Suprapubic skin (tissue), 4 donors: ENCODE measurements around the gene FAM200B. TPM values are rescaled to one million over a fixed set of nuclear protein-coding genes. Genes with fewer than 3 reads are reported as not detected.

ENCODE experiments used
- DNase-seq, 2 donors: peaks; one replicate each; pipeline ENCODE4 v3.0.0-alpha.2; 2019; ENCODE audit warnings: low spot score in 2 of 2
- H3K27ac ChIP-seq: fragments of 200-600 bp; sonication (generic); one replicate; pipeline ENCODE4 v1.5.1; 2019
- H3K27me3 ChIP-seq: fragments of 200-600 bp; sonication (generic); one replicate; pipeline ENCODE4 v1.5.1; 2019
- H3K36me3 ChIP-seq: fragments of 200-600 bp; sonication (generic); one replicate; pipeline ENCODE4 v1.5.1; 2019
- H3K4me1 ChIP-seq: fragments of 200-600 bp; sonication (generic); one replicate; pipeline ENCODE4 v1.5.1; 2019
- H3K4me3 ChIP-seq: fragments of 200-600 bp; sonication (generic); one replicate; pipeline ENCODE4 v1.5.1; 2019; ENCODE audit warnings: mild to moderate bottlenecking
- H3K9me3 ChIP-seq: fragments of 200-600 bp; sonication (generic); one replicate; pipeline ENCODE4 v1.5.1; 2019
- CTCF ChIP-seq, 2 donors: fragments of 200-600 bp in 1 of 2; fragments of 450-650 bp in 1 of 2; sonication (generic) in 1 of 2; IDR thresholded peaks; one replicate each; pipeline ENCODE4 v1.5.1; 2016 to 2019; ENCODE audit warnings: antibody characterized with exemption in 2 of 2, mild to moderate bottlenecking in 1 of 2, moderate library complexity in 1 of 2
- EP300 ChIP-seq: sonication (generic); formaldehyde crosslinking; IDR thresholded peaks from one replicate; pipeline ENCODE4 v1.6.1; 2017; ENCODE audit warnings: antibody characterized with exemption
- POLR2A ChIP-seq, 2 donors: fragments of 450-650 bp; IDR thresholded peaks; one replicate each; pipeline ENCODE4 v1.6.1; 2017; ENCODE audit warnings: antibody characterized with exemption in 2 of 2, mild to moderate bottlenecking in 2 of 2, moderate library complexity in 2 of 2
- POLR2AphosphoS5 ChIP-seq, 3 donors: sonication (generic); formaldehyde crosslinking; IDR thresholded peaks; one replicate each; pipeline ENCODE4 v1.6.1; 2017; ENCODE audit warnings: antibody characterized with exemption in 3 of 3
- WGBS: methylation state at CpG from one replicate; pipeline ENCODE4 v1.1.5; 2018; 5-methylcytosine and 5-hydroxymethylcytosine counted together
- total RNA-seq, 4 donors: library from RNA; depleted of rRNA; stranded (reverse); fragments of >200 nt; gene quantifications; one replicate each; pipeline ENCODE4 v1.1.0, GENCODE V29; 2016

FAM200B gene
- total RNA-seq, 4 donors from 2014 or later = 18.6 to 39.0 (median 27.5) TPM

- TF ChIP-seq EP300 = no peak
- no peak for TF ChIP-seq CTCF (IDR thresholded peaks at IDR 0.05)
Measured at GRCh38 chr4:15658781-15659180, 22.8 kb upstream of the FAM200B start.

GRCh38 chr4:15659768-15660570 is 21.7 kb upstream of the FAM200B start:
- H3K27me3 ChIP-seq = no peaks in the 10 kb centered on the region
- no peak overlapping the region for H3K27ac ChIP-seq
- H3K36me3 ChIP-seq = no peaks in the 10 kb centered on the region
- peaks cover 10% of the 10 kb centered on the region for H3K4me1 ChIP-seq
- no peak for DNase-seq
- no peaks in the 10 kb centered on the region for H3K9me3 ChIP-seq
- no peak overlapping the region for H3K4me3 ChIP-seq
- 93% methylated on average over 5 of the region's 5 CpGs for whole genome bisulfite sequencing
- TF ChIP-seq CTCF (IDR thresholded peaks at IDR 0.05) (no peak), POLR2A (IDR thresholded peaks at IDR 0.05) (no peak), EP300 (no peak), POLR2AphosphoS5 (IDR thresholded peaks at IDR 0.05) (no peak)

More at GRCh38 chr4:15658781-15659180, 22.8 kb upstream of the FAM200B start:
- DNase-seq = no peak
- no peak overlapping the region for H3K4me3 ChIP-seq
- no peaks in the 10 kb centered on the region for H3K36me3 ChIP-seq
- no peak overlapping the region for H3K27ac ChIP-seq
- no peaks in the 10 kb centered on the region for H3K9me3 ChIP-seq
- 96% methylated on average over 2 of the region's 2 CpGs for WGBS
- H3K4me1 ChIP-seq = peaks cover 16% of the 10 kb centered on the region
- no peaks in the 10 kb centered on the region for H3K27me3 ChIP-seq

- WGBS = 69% methylated on average over 3 of the region's 3 CpGs
Measured at GRCh38 chr4:15665753-15666365, 15.8 kb upstream of the FAM200B start.

GRCh38 chr4:15667006-15667405 is 14.6 kb upstream of the FAM200B start:
- H3K4me1 ChIP-seq = peaks cover 9% of the 10 kb centered on the region
- no peaks in the 10 kb centered on the region for H3K9me3 ChIP-seq
- 96% methylated on average over 4 of the region's 4 CpGs for WGBS
- H3K27me3 ChIP-seq = no peaks in the 10 kb centered on the region
- no peak for DNase-seq
- no peak overlapping the region for H3K4me3 ChIP-seq
- no peak overlapping the region for H3K27ac ChIP-seq
- no peaks in the 10 kb centered on the region for H3K36me3 ChIP-seq
- TF ChIP-seq POLR2AphosphoS5 (IDR thresholded peaks at IDR 0.05) = no peak
- no peak for TF ChIP-seq EP300
- no peak for TF ChIP-seq CTCF (IDR thresholded peaks at IDR 0.05)
- TF ChIP-seq POLR2A (IDR thresholded peaks at IDR 0.05) = no peak

More at GRCh38 chr4:15665753-15666365, 15.8 kb upstream of the FAM200B start:
- Histone ChIP-seq H3K4me1 (peaks cover 9% of the 10 kb centered on the region), H3K4me3 (no peak overlapping the region), H3K36me3 (no peaks in the 10 kb centered on the region), H3K9me3 (no peaks in the 10 kb centered on the region), H3K27me3 (no peaks in the 10 kb centered on the region), H3K27ac (no peak overlapping the region)
- no peak for DNase-seq
- TF ChIP-seq POLR2AphosphoS5 (IDR thresholded peaks at IDR 0.05) = no peak
- TF ChIP-seq EP300 = no peak
- no peak for TF ChIP-seq CTCF (IDR thresholded peaks at IDR 0.05)
- no peak for TF ChIP-seq POLR2A (IDR thresholded peaks at IDR 0.05)
